Stimulated activated CD4-positive, alpha-beta T cell treated with anti-CD3 and anti-CD28 coated beads, Interleukin-4, amount 100 ng/mL, for 4 hours (primary cell): ENCODE results near the gene SPDYE4.

Source experiments
- DNase-seq, 2 experiments: peaks; one replicate each; pipeline ENCODE4 v3.0.0-alpha.2; 2020

The SPDYE4 gene

GRCh38 chr17:8736796-8737195 is 21.6 kb downstream of the SPDYE4 start:
- no peak for DNase-seq

- DNase-seq, result no peak
Observed at GRCh38 chr17:8736362-8736761, 22.0 kb downstream of the SPDYE4 start.

GRCh38 chr17:8735336-8735939 is 22.9 kb downstream of the SPDYE4 start:
- DNase-seq, result no peak

GRCh38 chr17:8734876-8735275 is 23.5 kb downstream of the SPDYE4 start:
- no peak for DNase-seq

- DNase-seq, result no peak
Observed at GRCh38 chr17:8732406-8733085, 25.8 kb downstream of the SPDYE4 start.

GRCh38 chr17:8729860-8730259 is 28.5 kb downstream of the SPDYE4 start:
- DNase-seq, result no peak

- no peak for DNase-seq
Observed at GRCh38 chr17:8729421-8729820, 28.9 kb downstream of the SPDYE4 start.

GRCh38 chr17:8728971-8729370 is 29.4 kb downstream of the SPDYE4 start:
- DNase-seq, result no peak

GRCh38 chr17:8728251-8728938 is 30.0 kb downstream of the SPDYE4 start:
- DNase-seq, result no peak

- no peak for DNase-seq
Observed at GRCh38 chr17:8726941-8727555, 31.3 kb downstream of the SPDYE4 start.

- no peak for DNase-seq
Observed at GRCh38 chr17:8725881-8726876, 32.2 kb downstream of the SPDYE4 start.

GRCh38 chr17:8724451-8724850 is 33.9 kb downstream of the SPDYE4 start:
- no peak for DNase-seq

GRCh38 chr17:8720596-8720995 is 37.8 kb downstream of the SPDYE4 start:
- DNase-seq, result no peak

GRCh38 chr17:8719291-8720246 is 38.8 kb downstream of the SPDYE4 start:
- DNase-seq, result no peak

- no peak for DNase-seq
Observed at GRCh38 chr17:8718001-8718563, 40.3 kb downstream of the SPDYE4 start.

- DNase-seq, result no peak
Observed at GRCh38 chr17:8713878-8714277, 44.5 kb downstream of the SPDYE4 start.

GRCh38 chr17:8713315-8713714 is 45.0 kb downstream of the SPDYE4 start:
- DNase-seq, result no peak

GRCh38 chr17:8712698-8713097 is 45.6 kb downstream of the SPDYE4 start:
- DNase-seq, result no peak

- no peak for DNase-seq
Observed at GRCh38 chr17:8711291-8711690, 47.1 kb downstream of the SPDYE4 start.

- DNase-seq, result no peak
Observed at GRCh38 chr17:8710813-8711212, 47.5 kb downstream of the SPDYE4 start.

- DNase-seq, result no peak
Observed at GRCh38 chr17:8709006-8709405, 49.3 kb downstream of the SPDYE4 start.
